ENCODE results near the gene SH3RF2. TPM values are rescaled to one million over a fixed set of nuclear protein-coding genes. Genes with fewer than 3 reads are reported as not detected.
"Not testable (repeated sequence)": the region's sequence is repeated elsewhere in the genome, so short reads cannot be mapped to it uniquely, and the experiment has no call there.

Gene SH3RF2
- total RNA-seq, 2 experiments from 2014 or later: 0.38 to 0.48 TPM

- POLR2A ChIA-PET: interaction anchor here (1.2 kb wide), 1 partner anchor 9 kb away, joined by 7 read pairs; the partner anchor contains the start of gene SH3RF2
- DNase-seq: peak; percentile 20
- no peaks in the 10 kb centered on the region for H3K36me3 Mint-ChIP-seq (ENCODE audit: low read depth)
- CTCF ChIA-PET: interaction anchor here (0.7 to 1.7 kb wide), 3 partner anchors 10 to 184 kb away, joined by 3 to 11 read pairs (median 3); partner anchors contain the start of gene SH3RF2
- peaks cover 42% of the 10 kb centered on the region for H3K4me1 Mint-ChIP-seq
- no peaks in the 10 kb centered on the region for H3K9me3 Mint-ChIP-seq
- peaks cover 41% of the 10 kb centered on the region for H3K27me3 Mint-ChIP-seq
- H3K27ac Mint-ChIP-seq: peak overlapping the region; percentile 17
- H3K4me3 Mint-ChIP-seq: no peak overlapping the region
These were observed 9.9 kb downstream of the SH3RF2 start for GRCh38 chr5:145946112-145946861.

GRCh38 chr5:145947581-145947980 is 11.2 kb downstream of the SH3RF2 start:
- H3K4me3 Mint-ChIP-seq: no peak overlapping the region
- peaks cover 41% of the 10 kb centered on the region for H3K27me3 Mint-ChIP-seq
- DNase-seq: no peak
- POLR2A ChIA-PET: interaction anchor here (1.1 kb wide), 1 partner anchor 9 kb away, joined by 3 read pairs; no protein-coding TSS in a partner anchor
- H3K4me1 Mint-ChIP-seq: peaks cover 32% of the 10 kb centered on the region
- H3K36me3 Mint-ChIP-seq (ENCODE audit: low read depth): no peaks in the 10 kb centered on the region
- H3K9me3 Mint-ChIP-seq: no peaks in the 10 kb centered on the region
- CTCF ChIA-PET: no interaction called here
- no peak overlapping the region for H3K27ac Mint-ChIP-seq

GRCh38 chr5:145948047-145948446 is 11.7 kb downstream of the SH3RF2 start:
- DNase-seq: no peak
- ChIA-PET POLR2A (interaction anchor here (1.1 kb wide), 1 partner anchor 9 kb away, joined by 3 read pairs; no protein-coding TSS in a partner anchor), CTCF (no interaction called here)
- H3K4me1 Mint-ChIP-seq: peaks cover 31% of the 10 kb centered on the region
- H3K27me3 Mint-ChIP-seq: peaks cover 44% of the 10 kb centered on the region
- no peak overlapping the region for H3K27ac Mint-ChIP-seq
- H3K4me3 Mint-ChIP-seq: no peak overlapping the region
- no peaks in the 10 kb centered on the region for H3K36me3 Mint-ChIP-seq (ENCODE audit: low read depth)
- H3K9me3 Mint-ChIP-seq: no peaks in the 10 kb centered on the region

- DNase-seq: no peak
- Mint-ChIP-seq H3K9me3 (no peaks in the 10 kb centered on the region), H3K4me3 (no peak overlapping the region), H3K27me3 (peaks cover 46% of the 10 kb centered on the region), H3K36me3 (ENCODE audit: low read depth) (no peaks in the 10 kb centered on the region), H3K27ac (no peak overlapping the region), H3K4me1 (peaks cover 26% of the 10 kb centered on the region)
- ChIA-PET POLR2A (no interaction called here), CTCF (no interaction called here)
These were observed 12.5 kb downstream of the SH3RF2 start for GRCh38 chr5:145948921-145949320.

- Mint-ChIP-seq H3K9me3 (no peaks in the 10 kb centered on the region), H3K36me3 (ENCODE audit: low read depth) (no peaks in the 10 kb centered on the region), H3K27me3 (peaks cover 50% of the 10 kb centered on the region), H3K4me1 (peaks cover 25% of the 10 kb centered on the region), H3K27ac (no peak overlapping the region), H3K4me3 (no peak overlapping the region)
- CTCF ChIA-PET: no interaction called here
- no peak for DNase-seq
- POLR2A ChIA-PET: no interaction called here
These were observed 13.1 kb downstream of the SH3RF2 start for GRCh38 chr5:145949474-145949873.

- no peaks in the 10 kb centered on the region for H3K36me3 Mint-ChIP-seq (ENCODE audit: low read depth)
- ChIA-PET CTCF (no interaction called here), POLR2A (no interaction called here)
- H3K4me3 Mint-ChIP-seq: no peak overlapping the region
- peaks cover 57% of the 10 kb centered on the region for H3K27me3 Mint-ChIP-seq
- H3K4me1 Mint-ChIP-seq: peaks cover 16% of the 10 kb centered on the region
- DNase-seq: no peak
- H3K9me3 Mint-ChIP-seq: no peaks in the 10 kb centered on the region
- H3K27ac Mint-ChIP-seq: no peak overlapping the region
These were observed 14.7 kb downstream of the SH3RF2 start for GRCh38 chr5:145951071-145951470.

- CTCF ChIA-PET: interaction anchor here (1.0 to 1.2 kb wide), 2 partner anchors 10 to 21 kb away, joined by 3 read pairs; no protein-coding TSS in a partner anchor
- DNase-seq: no peak
- no peaks in the 10 kb centered on the region for H3K4me1 Mint-ChIP-seq
- no peaks in the 10 kb centered on the region for H3K36me3 Mint-ChIP-seq (ENCODE audit: low read depth)
- H3K4me3 Mint-ChIP-seq: no peak overlapping the region
- POLR2A ChIA-PET: no interaction called here
- no peak overlapping the region for H3K27ac Mint-ChIP-seq
- H3K27me3 Mint-ChIP-seq: peaks cover 66% of the 10 kb centered on the region
- H3K9me3 Mint-ChIP-seq: no peaks in the 10 kb centered on the region
These were observed 16.8 kb downstream of the SH3RF2 start for GRCh38 chr5:145953202-145953601.

DNA sequence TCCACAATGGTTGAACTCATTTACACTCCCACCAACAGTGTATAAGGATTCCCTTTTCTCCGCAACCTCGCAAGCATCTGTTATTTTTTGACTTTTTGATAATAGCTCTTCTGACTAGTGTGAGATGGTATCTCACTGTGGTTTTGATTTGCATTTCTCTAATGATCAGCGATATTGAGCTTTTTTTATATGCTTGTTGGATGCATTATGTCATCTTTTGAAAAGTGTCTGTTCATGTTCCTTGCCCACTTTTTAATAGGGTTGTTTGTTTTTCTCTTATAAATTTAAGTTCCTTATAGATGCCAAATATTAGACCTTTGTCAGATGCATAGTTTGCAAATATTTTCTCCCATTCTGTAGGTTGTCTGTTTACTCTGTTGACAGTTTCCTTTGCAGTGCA is 17.8 kb downstream of the SH3RF2 start:
- CTCF ChIA-PET: interaction anchor here (1.0 kb wide), 1 partner anchor 9 kb away, joined by 3 read pairs; no protein-coding TSS in a partner anchor
- H3K36me3 Mint-ChIP-seq (ENCODE audit: low read depth); H3K27ac Mint-ChIP-seq; H3K4me1 Mint-ChIP-seq; H3K9me3 Mint-ChIP-seq; DNase-seq; H3K4me3 Mint-ChIP-seq; POLR2A ChIA-PET: not testable (repeated sequence)
- H3K27me3 Mint-ChIP-seq: peaks cover 63% of the 10 kb centered on the region

- no peak overlapping the region for H3K4me3 Mint-ChIP-seq
These were observed 21.0 kb downstream of the SH3RF2 start for GRCh38 chr5:145957388-145957787.

GRCh38 chr5:145958436-145958835 is 22.1 kb downstream of the SH3RF2 start:
- no peak overlapping the region for H3K4me3 Mint-ChIP-seq
- ChIA-PET CTCF (no interaction called here), POLR2A (no interaction called here)
- no peaks in the 10 kb centered on the region for H3K4me1 Mint-ChIP-seq
- no peak overlapping the region for H3K27ac Mint-ChIP-seq
- no peak for DNase-seq
- no peaks in the 10 kb centered on the region for H3K9me3 Mint-ChIP-seq
- no peaks in the 10 kb centered on the region for H3K36me3 Mint-ChIP-seq (ENCODE audit: low read depth)
- H3K27me3 Mint-ChIP-seq: peaks cover 43% of the 10 kb centered on the region

More at GRCh38 chr5:145957388-145957787, 21.0 kb downstream of the SH3RF2 start:
- Mint-ChIP-seq H3K27ac (no peak overlapping the region), H3K4me1 (no peaks in the 10 kb centered on the region), H3K36me3 (ENCODE audit: low read depth) (no peaks in the 10 kb centered on the region), H3K27me3 (peaks cover 48% of the 10 kb centered on the region), H3K9me3 (no peaks in the 10 kb centered on the region)
- CTCF ChIA-PET: no interaction called here
- POLR2A ChIA-PET: no interaction called here
- no peak for DNase-seq

GRCh38 chr5:145960166-145960565 is 23.8 kb downstream of the SH3RF2 start:
- no peak overlapping the region for H3K27ac Mint-ChIP-seq
- peaks cover 27% of the 10 kb centered on the region for H3K27me3 Mint-ChIP-seq

DNA sequence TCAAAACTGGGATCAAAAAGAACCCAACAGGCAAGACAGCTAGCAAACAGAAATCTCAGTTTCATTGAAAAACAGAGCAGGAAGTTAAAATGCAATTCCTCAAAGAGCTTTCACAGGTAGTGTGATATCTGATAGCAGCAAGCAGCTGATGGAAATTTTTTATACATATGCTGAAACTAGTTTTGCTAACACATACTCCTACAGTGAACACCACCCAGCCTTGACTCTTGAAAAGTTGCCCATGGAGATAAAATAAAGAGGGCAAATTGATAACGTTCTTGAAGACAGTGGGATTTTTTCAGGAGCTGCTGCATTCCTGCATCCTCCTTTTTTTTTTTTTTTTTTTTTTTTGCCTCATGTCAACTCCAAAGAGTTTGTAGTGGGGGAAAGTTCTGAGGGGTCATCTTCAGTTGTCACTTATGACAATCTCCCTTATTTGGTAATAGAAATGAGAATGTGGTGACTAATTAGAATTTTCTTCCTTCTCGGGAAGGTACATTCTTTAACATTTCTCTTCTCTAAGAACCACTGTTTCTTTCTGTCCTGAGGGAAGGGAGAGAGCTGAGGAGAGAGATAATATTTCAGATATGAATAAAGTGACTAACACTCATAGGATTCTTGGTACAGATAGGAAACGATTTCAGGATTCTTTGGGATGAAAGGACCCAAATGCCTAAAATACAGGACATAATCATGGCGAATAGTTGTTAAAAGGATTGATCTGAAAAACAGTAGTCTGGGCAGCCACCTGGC is 24.6 kb downstream of the SH3RF2 start:
- no peak for DNase-seq
- ChIA-PET POLR2A (no interaction called here), CTCF (no interaction called here)
- Mint-ChIP-seq H3K27ac (no peak overlapping the region), H3K36me3 (ENCODE audit: low read depth) (no peaks in the 10 kb centered on the region), H3K27me3 (peaks cover 24% of the 10 kb centered on the region), H3K4me3 (no peak overlapping the region), H3K4me1 (no peaks in the 10 kb centered on the region), H3K9me3 (no peaks in the 10 kb centered on the region)

More at GRCh38 chr5:145960166-145960565, 23.8 kb downstream of the SH3RF2 start:
- Mint-ChIP-seq H3K4me3 (no peak overlapping the region), H3K9me3 (no peaks in the 10 kb centered on the region), H3K4me1 (no peaks in the 10 kb centered on the region), H3K36me3 (ENCODE audit: low read depth) (no peaks in the 10 kb centered on the region)
- ChIA-PET POLR2A (no interaction called here), CTCF (no interaction called here)
- DNase-seq: no peak

DNA sequence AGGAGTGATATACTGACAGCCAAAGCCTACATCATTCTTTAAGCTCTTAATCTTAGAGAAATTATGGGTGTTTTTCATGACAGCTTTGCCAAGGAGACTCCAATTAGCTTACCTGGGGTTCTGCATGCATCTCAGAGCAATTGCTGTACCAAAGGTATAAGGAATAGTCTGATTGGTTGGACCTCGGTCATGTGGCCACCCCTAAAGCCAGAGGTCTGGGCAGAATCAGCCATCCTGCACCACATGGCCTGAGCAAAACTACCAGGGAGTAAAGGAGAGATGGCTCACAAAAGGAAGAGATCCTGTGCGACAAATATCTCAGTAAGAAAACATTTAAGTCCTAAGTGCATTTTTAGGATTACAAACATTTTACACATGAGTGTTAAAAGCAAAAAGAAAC is 25.6 kb downstream of the SH3RF2 start:
- CTCF ChIA-PET: no interaction called here
- no peaks in the 10 kb centered on the region for H3K9me3 Mint-ChIP-seq
- H3K4me3 Mint-ChIP-seq: no peak overlapping the region
- no peaks in the 10 kb centered on the region for H3K36me3 Mint-ChIP-seq (ENCODE audit: low read depth)
- H3K27ac Mint-ChIP-seq: no peak overlapping the region
- peaks cover 22% of the 10 kb centered on the region for H3K27me3 Mint-ChIP-seq
- POLR2A ChIA-PET: no interaction called here
- H3K4me1 Mint-ChIP-seq: no peaks in the 10 kb centered on the region
- DNase-seq: no peak

Data from activated CD4-positive, alpha-beta memory T cell treated with anti-CD3 and anti-CD28 coated beads, Interleukin-2, amount 10 ng/mL, durations not matched to agents 7 days and 5 days (primary cell).